Ascending aorta (tissue), 2 donors: ENCODE results near the gene APC2. TPM values are rescaled to one million over a fixed set of nuclear protein-coding genes. Genes with fewer than 3 reads are reported as not detected.

Source experiments
- DNase-seq, 2 donors: peaks; one replicate each; pipeline ENCODE4 v3.0.0-alpha.2; 2019; ENCODE audit warnings: low spot score in 2 of 2
- H3K27ac ChIP-seq, 2 donors: fragments of 200-600 bp; sonication (generic); one replicate each; pipeline ENCODE4 v1.5.1; 2016 to 2017; ENCODE audit warnings: mild to moderate bottlenecking in 1 of 2
- H3K27me3 ChIP-seq: fragments of 200-600 bp; sonication (generic); one replicate; pipeline ENCODE4 v1.5.1; 2017
- H3K36me3 ChIP-seq, 2 donors: fragments of 200-600 bp; sonication (generic); one replicate each; pipeline ENCODE4 v1.5.1; 2016
- H3K4me1 ChIP-seq, 2 donors: fragments of 200-600 bp; sonication (generic); one replicate each; pipeline ENCODE4 v1.5.1; 2016 to 2017; ENCODE audit warnings: mild to moderate bottlenecking in 1 of 2
- H3K4me3 ChIP-seq, 2 donors: fragments of 200-600 bp; sonication (generic); one replicate each; pipeline ENCODE4 v1.5.1; 2016 to 2017; ENCODE audit warnings: mild to moderate bottlenecking in 1 of 2
- H3K9me3 ChIP-seq, 2 donors: fragments of 200-600 bp; sonication (generic); one replicate each; pipeline ENCODE4 v1.5.1; 2016
- CTCF ChIP-seq, 3 experiments: fragments of 200-600 bp in 2 of 3; fragments of 450-650 bp in 1 of 3; sonication (generic) in 2 of 3; IDR thresholded peaks; one replicate each; pipeline ENCODE4 v1.5.1; 2016 to 2019; ENCODE audit warnings: antibody characterized with exemption in 3 of 3, mild to moderate bottlenecking in 1 of 3, moderate library complexity in 1 of 3
- intact Hi-C: fragments of 100-400 bp; cut with DNase I; formaldehyde crosslinking; loops from one replicate; pipeline ENCODE4 v1.15.1; 2023
- total RNA-seq: library from RNA; depleted of rRNA; stranded (reverse); fragments of >200 nt; gene quantifications from one replicate; pipeline ENCODE4 v1.1.0, GENCODE V29; 2016

APC2 gene
- total RNA-seq, 1 donor from 2014 or later = not detected

GRCh38 chr19:1412995-1413800 lies 36.7 kb upstream of the APC2 start:
- intact Hi-C loops = no loop called here
- H3K36me3 ChIP-seq = peaks cover 4 to 9% of the 10 kb centered on the region in 2 donors
- peaks cover 43 to 54% of the 10 kb centered on the region in 2 donors for H3K4me1 ChIP-seq
- H3K27ac ChIP-seq = no peak overlapping the region
- no peak for DNase-seq
- no peaks in the 10 kb centered on the region for H3K9me3 ChIP-seq
- no peak overlapping the region for H3K4me3 ChIP-seq
- no peaks in the 10 kb centered on the region for H3K27me3 ChIP-seq
- TF ChIP-seq CTCF (IDR thresholded peaks at IDR 0.05) = no peak

GRCh38 chr19:1416014-1416841 lies 33.7 kb upstream of the APC2 start:
- H3K4me1 ChIP-seq = peaks cover 17 to 30% of the 10 kb centered on the region in 2 donors
- peak overlapping the region in 1 of 2 donors; percentile 39 for H3K4me3 ChIP-seq
- H3K27me3 ChIP-seq = no peaks in the 10 kb centered on the region

GRCh38 chr19:1417145-1417544 lies 32.8 kb upstream of the APC2 start:
- H3K36me3 ChIP-seq = peaks cover 39% of the 10 kb centered on the region in 2 donors
- intact Hi-C loops = no loop called here
- H3K4me1 ChIP-seq = peaks cover 12 to 23% of the 10 kb centered on the region in 2 donors
- H3K9me3 ChIP-seq = no peaks in the 10 kb centered on the region
- H3K27ac ChIP-seq = peak overlapping the region in 1 of 2 donors; percentile 87
- no peak for DNase-seq
- no peak for TF ChIP-seq CTCF (IDR thresholded peaks at IDR 0.05)
- H3K4me3 ChIP-seq = no peak overlapping the region
- no peaks in the 10 kb centered on the region for H3K27me3 ChIP-seq

More at GRCh38 chr19:1416014-1416841, 33.7 kb upstream of the APC2 start:
- intact Hi-C loops = no loop called here
- no peak for DNase-seq
- no peak for TF ChIP-seq CTCF (IDR thresholded peaks at IDR 0.05)
- Histone ChIP-seq H3K9me3 (no peaks in the 10 kb centered on the region), H3K27ac (peak overlapping the region; percentile 77 to 87), H3K36me3 (peaks cover 30% of the 10 kb centered on the region in 2 donors)

GRCh38 chr19:1417681-1418495 lies 32.0 kb upstream of the APC2 start:
- Histone ChIP-seq H3K9me3 (no peaks in the 10 kb centered on the region), H3K4me3 (no peak overlapping the region), H3K36me3 (peaks cover 46% of the 10 kb centered on the region in 2 donors), H3K27me3 (no peaks in the 10 kb centered on the region), H3K27ac (no peak overlapping the region), H3K4me1 (peaks cover 12 to 21% of the 10 kb centered on the region in 2 donors)
- DNase-seq = no peak
- intact Hi-C loops = no loop called here
- TF ChIP-seq CTCF (IDR thresholded peaks at IDR 0.05) = no peak

GRCh38 chr19:1418496-1418775 lies 31.5 kb upstream of the APC2 start:
- DNase-seq = no peak
- Histone ChIP-seq H3K4me3 (no peak overlapping the region), H3K27me3 (no peaks in the 10 kb centered on the region), H3K36me3 (peaks cover 48 to 52% of the 10 kb centered on the region in 2 donors), H3K9me3 (no peaks in the 10 kb centered on the region), H3K4me1 (peaks cover 12 to 21% of the 10 kb centered on the region in 2 donors), H3K27ac (no peak overlapping the region)
- intact Hi-C loops = no loop called here
- TF ChIP-seq CTCF (IDR thresholded peaks at IDR 0.05) = no peak
